SK-N-SH (cell line): Measurements from ENCODE around the gene CXCL1.

ENCODE experiments used
- CTCF ChIP-seq: fragments of 200-600 bp; sonication (generic); IDR thresholded peaks from 2 replicates; pipeline ENCODE4 v1.6.1; 2017; ENCODE audit warnings: antibody characterized with exemption, mild to moderate bottlenecking, moderate library complexity
- SMC3 ChIP-seq: IDR thresholded peaks from 2 replicates; pipeline ENCODE4 v1.6.1; 2012; ENCODE audit warnings: low read depth, low read length, improper control_type of control experiment
- YY1 ChIP-seq: IDR thresholded peaks from 2 replicates; pipeline ENCODE4 v1.4.0; 2012; ENCODE audit warnings: low read depth, mild to moderate bottlenecking

GRCh38 chr4:73843369-73843768 is 25.8 kb upstream of the CXCL1 start:
- no peak for TF ChIP-seq CTCF
- no peak for TF ChIP-seq YY1
- no peak for TF ChIP-seq SMC3
